Left ventricle myocardium inferior (tissue), 1 donor: Measurements from ENCODE around the gene CEACAM5. TPM values are rescaled to one million over a fixed set of nuclear protein-coding genes. Genes with fewer than 3 reads are reported as not detected.

Experiments
- DNase-seq: peaks from one replicate; pipeline ENCODE4 v3.0.0-alpha.2; 2020
- H3K27ac ChIP-seq: fragments of 200-600 bp; replicated peaks from 2 replicates; pipeline ENCODE4 v1.8.0; 2021
- H3K27me3 ChIP-seq: fragments of 200-600 bp; 2 replicates; pipeline ENCODE4 v1.8.0; 2021; ENCODE audit warnings: low read depth
- H3K36me3 ChIP-seq: fragments of 200-600 bp; 2 replicates; pipeline ENCODE4 v1.8.0; 2021
- H3K4me1 ChIP-seq: fragments of 200-600 bp; 2 replicates; pipeline ENCODE4 v1.8.0; 2021
- H3K4me3 ChIP-seq: fragments of 200-600 bp; 2 replicates; pipeline ENCODE4 v1.8.0; 2021; ENCODE audit warnings: mild to moderate bottlenecking, moderate library complexity
- H3K9me3 ChIP-seq: fragments of 200-600 bp; replicated peaks from 2 replicates; pipeline ENCODE4 v1.8.0; 2021
- intact Hi-C: fragments of 100-400 bp; cut with micrococcal nuclease; formaldehyde crosslinking; loops from one replicate; pipeline ENCODE4 v1.11.0; 2022
- total RNA-seq: library from RNA; stranded (reverse); fragmentation: NEBNext Ultra II Directional; extraction: Animal tissue kit (Norgen Biotek cat#: 25700); gene quantifications from one replicate; pipeline ENCODE4 v1.2.1, GENCODE V29; 2021
- TF ChIP-seq, protein P1 (sequence below): fragments of 200-600 bp; IDR thresholded peaks from 2 replicates; pipeline ENCODE4 v1.8.0; 2021; ENCODE audit warnings: antibody characterized with exemption, mild to moderate bottlenecking, borderline replicate concordance
- donor health status: DM: no; HTN: yes; CAD: no; lungs with severe emphysema.

Gene CEACAM5
- total RNA-seq, 1 donor from 2014 or later = 0.19 TPM

- H3K27ac ChIP-seq = no peak overlapping the region
Observed at GRCh38 chr19:41735071-41735600, 26.7 kb downstream of the CEACAM5 start.

DNA sequence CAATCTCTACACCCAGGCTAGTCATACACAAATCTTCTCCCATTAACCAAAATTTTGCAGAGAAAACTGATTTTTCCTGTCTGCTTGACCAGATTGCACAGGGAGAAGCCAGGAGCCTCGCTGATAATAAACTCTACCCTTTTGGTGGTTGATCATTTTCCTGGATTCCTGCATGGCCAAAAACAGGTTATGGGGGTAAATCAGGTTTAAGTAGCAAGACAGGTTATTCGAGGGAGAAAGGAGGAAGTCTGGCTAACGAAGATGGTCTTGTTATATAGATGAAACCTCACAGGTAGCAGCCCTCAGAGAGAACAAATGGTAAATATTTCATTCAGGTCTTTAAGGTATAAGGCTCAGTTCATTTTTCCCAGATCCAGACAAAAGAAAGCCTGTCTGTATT lies 30.9 kb downstream of the CEACAM5 start:
- DNase-seq = no peak
- Histone ChIP-seq H3K36me3 (no peaks in the 10 kb centered on the region), H3K4me3 (no peak overlapping the region), H3K27me3 (peaks cover 83% of the 10 kb centered on the region), H3K27ac (no peak overlapping the region), H3K9me3 (no peaks in the 10 kb centered on the region), H3K4me1 (no peaks in the 10 kb centered on the region)
- TF ChIP-seq, protein P1, sequence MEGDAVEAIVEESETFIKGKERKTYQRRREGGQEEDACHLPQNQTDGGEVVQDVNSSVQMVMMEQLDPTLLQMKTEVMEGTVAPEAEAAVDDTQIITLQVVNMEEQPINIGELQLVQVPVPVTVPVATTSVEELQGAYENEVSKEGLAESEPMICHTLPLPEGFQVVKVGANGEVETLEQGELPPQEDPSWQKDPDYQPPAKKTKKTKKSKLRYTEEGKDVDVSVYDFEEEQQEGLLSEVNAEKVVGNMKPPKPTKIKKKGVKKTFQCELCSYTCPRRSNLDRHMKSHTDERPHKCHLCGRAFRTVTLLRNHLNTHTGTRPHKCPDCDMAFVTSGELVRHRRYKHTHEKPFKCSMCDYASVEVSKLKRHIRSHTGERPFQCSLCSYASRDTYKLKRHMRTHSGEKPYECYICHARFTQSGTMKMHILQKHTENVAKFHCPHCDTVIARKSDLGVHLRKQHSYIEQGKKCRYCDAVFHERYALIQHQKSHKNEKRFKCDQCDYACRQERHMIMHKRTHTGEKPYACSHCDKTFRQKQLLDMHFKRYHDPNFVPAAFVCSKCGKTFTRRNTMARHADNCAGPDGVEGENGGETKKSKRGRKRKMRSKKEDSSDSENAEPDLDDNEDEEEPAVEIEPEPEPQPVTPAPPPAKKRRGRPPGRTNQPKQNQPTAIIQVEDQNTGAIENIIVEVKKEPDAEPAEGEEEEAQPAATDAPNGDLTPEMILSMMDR = no peak
- intact Hi-C loops = no loop called here

More at GRCh38 chr19:41735071-41735600, 26.7 kb downstream of the CEACAM5 start:
- no peak for DNase-seq
- Histone ChIP-seq H3K36me3 (no peaks in the 10 kb centered on the region), H3K4me1 (no peaks in the 10 kb centered on the region), H3K4me3 (no peak overlapping the region), H3K9me3 (no peaks in the 10 kb centered on the region), H3K27me3 (peaks cover 84% of the 10 kb centered on the region)
- TF ChIP-seq, protein P1 = no peak
- intact Hi-C loops = no loop called here

GRCh38 chr19:41740415-41741243 lies 32.2 kb downstream of the CEACAM5 start:
- intact Hi-C loops = no loop called here

DNA sequence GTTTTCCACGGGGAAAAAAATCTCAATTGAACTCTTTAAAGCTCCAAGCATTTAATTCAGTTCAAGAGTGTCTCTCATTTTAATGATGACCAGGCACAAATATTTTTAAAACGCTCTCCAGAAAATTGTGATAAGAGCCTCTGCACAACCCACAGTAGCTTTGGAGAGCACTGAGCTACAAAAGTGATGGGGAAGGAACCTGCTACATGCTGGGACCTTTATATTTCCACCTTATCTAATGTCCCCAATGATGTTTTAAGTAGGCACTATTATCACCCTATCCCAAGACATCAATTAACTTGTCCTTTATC lies 32.8 kb downstream of the CEACAM5 start:
- Histone ChIP-seq H3K27me3 (peaks cover 95% of the 10 kb centered on the region), H3K27ac (no peak overlapping the region), H3K4me3 (no peak overlapping the region), H3K9me3 (no peaks in the 10 kb centered on the region), H3K36me3 (no peaks in the 10 kb centered on the region), H3K4me1 (no peaks in the 10 kb centered on the region)
- intact Hi-C loops = no loop called here
- TF ChIP-seq, protein P1 = no peak
- no peak for DNase-seq

More at GRCh38 chr19:41740415-41741243, 32.2 kb downstream of the CEACAM5 start:
- TF ChIP-seq, protein P1 = no peak
- no peak overlapping the region for H3K27ac ChIP-seq
- H3K4me1 ChIP-seq = no peaks in the 10 kb centered on the region
- H3K27me3 ChIP-seq = peaks cover 90% of the 10 kb centered on the region
- no peaks in the 10 kb centered on the region for H3K9me3 ChIP-seq
- H3K4me3 ChIP-seq = no peak overlapping the region
- no peaks in the 10 kb centered on the region for H3K36me3 ChIP-seq
- no peak for DNase-seq

DNA sequence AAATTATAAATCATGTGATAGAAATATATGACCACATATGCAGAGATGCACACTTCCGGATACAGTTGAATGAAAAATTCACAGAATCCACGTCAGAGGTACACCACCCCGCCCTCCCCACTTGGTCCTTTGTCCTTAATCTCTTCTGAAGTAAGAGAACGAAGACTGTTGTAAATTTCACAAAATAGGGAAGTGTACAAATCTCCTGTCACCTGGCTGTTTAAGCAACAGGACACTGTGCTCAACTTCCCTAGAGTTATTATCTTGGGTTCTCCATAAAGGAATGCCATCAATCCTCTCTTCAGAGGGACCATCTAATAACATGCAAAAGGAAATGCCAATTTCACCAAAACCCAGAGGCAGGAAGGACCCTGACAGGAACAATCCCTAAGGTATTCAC lies 36.4 kb downstream of the CEACAM5 start:
- no peaks in the 10 kb centered on the region for H3K9me3 ChIP-seq
- TF ChIP-seq, protein P1 = no peak
- no peak for DNase-seq
- peaks cover 88% of the 10 kb centered on the region for H3K27me3 ChIP-seq
- no peak overlapping the region for H3K27ac ChIP-seq
- no peaks in the 10 kb centered on the region for H3K36me3 ChIP-seq
- H3K4me3 ChIP-seq = no peak overlapping the region
- no peaks in the 10 kb centered on the region for H3K4me1 ChIP-seq
- intact Hi-C loops = no loop called here
